MCF 10A (cell line): ENCODE results near the gene ACTL8. TPM values are rescaled to one million over a fixed set of nuclear protein-coding genes. Genes with fewer than 3 reads are reported as not detected.
A peak's percentile ranks its signal among the peaks of the same experiment; 100 is the strongest.

Experiments used
- BruUV-seq: library from RNA; stranded (reverse); fragments of 400-500 nt; replicated peaks from 2 replicates; lab custom pipeline; 2021; lab: Mats Ljungman, UMichigan
- CTCF ChIA-PET: fragments of 300-600 bp; sonication (Branson Sonifier 250); formaldehyde crosslinking; extraction: SDS; loops from one replicate; lab custom pipeline; 2021; ENCODE audit warnings: antibody characterized with exemption, inconsistent platforms; lab: Yijun Ruan, JAX
- POLR2A ChIA-PET: fragments of 300-600, 350-650 bp; sonication (Branson Sonifier 250); formaldehyde crosslinking; extraction: SDS; loops from one replicate; lab custom pipeline; 2020; ENCODE audit warnings: antibody characterized with exemption, inconsistent platforms; lab: Yijun Ruan, JAX
- DNase-seq: peaks from one replicate; pipeline ENCODE4 v3.0.0-alpha.2; 2018; ENCODE audit not compliant: unreplicated experiment
- H3K27ac Mint-ChIP-seq: one replicate; pipeline ENCODE4 v1.8.0; 2022; ENCODE audit warnings: mild to moderate bottlenecking, low read depth, mixed read lengths; ENCODE audit not compliant: unreplicated experiment
- H3K27me3 Mint-ChIP-seq: one replicate; pipeline ENCODE4 v1.8.0; 2022; ENCODE audit warnings: mixed read lengths; ENCODE audit not compliant: insufficient read depth, unreplicated experiment
- H3K36me3 Mint-ChIP-seq: one replicate; pipeline ENCODE4 v1.8.0; 2022; ENCODE audit warnings: mild to moderate bottlenecking, moderate library complexity, mixed read lengths; ENCODE audit not compliant: insufficient read depth, unreplicated experiment
- H3K4me1 Mint-ChIP-seq: one replicate; pipeline ENCODE4 v1.8.0; 2022; ENCODE audit warnings: mixed read lengths; ENCODE audit not compliant: insufficient read depth, unreplicated experiment
- H3K4me3 Mint-ChIP-seq: one replicate; pipeline ENCODE4 v1.8.0; 2022; ENCODE audit warnings: mild to moderate bottlenecking, moderate library complexity, mixed read lengths; ENCODE audit not compliant: unreplicated experiment
- H3K9me3 Mint-ChIP-seq: one replicate; pipeline ENCODE4 v1.8.0; 2022; ENCODE audit warnings: mixed read lengths; ENCODE audit not compliant: unreplicated experiment
- CTCF ChIP-seq: fragments of 200-600 bp; IDR thresholded peaks from one replicate; pipeline ENCODE4 v1.8.0; 2022; ENCODE audit warnings: antibody characterized with exemption, mild to moderate bottlenecking; ENCODE audit not compliant: unreplicated experiment
- intact Hi-C: fragments of 100-400 bp; cut with micrococcal nuclease; formaldehyde crosslinking; loops from 2 replicates; pipeline ENCODE4 v1.14.1; 2022
- total RNA-seq: library from RNA; stranded (reverse); gene quantifications from 2 replicates; pipeline ENCODE4 v1.2.3, GENCODE V29; 2022

The ACTL8 gene
- total RNA-seq, 1 experiment from 2014 or later: 0.23 TPM

DNA sequence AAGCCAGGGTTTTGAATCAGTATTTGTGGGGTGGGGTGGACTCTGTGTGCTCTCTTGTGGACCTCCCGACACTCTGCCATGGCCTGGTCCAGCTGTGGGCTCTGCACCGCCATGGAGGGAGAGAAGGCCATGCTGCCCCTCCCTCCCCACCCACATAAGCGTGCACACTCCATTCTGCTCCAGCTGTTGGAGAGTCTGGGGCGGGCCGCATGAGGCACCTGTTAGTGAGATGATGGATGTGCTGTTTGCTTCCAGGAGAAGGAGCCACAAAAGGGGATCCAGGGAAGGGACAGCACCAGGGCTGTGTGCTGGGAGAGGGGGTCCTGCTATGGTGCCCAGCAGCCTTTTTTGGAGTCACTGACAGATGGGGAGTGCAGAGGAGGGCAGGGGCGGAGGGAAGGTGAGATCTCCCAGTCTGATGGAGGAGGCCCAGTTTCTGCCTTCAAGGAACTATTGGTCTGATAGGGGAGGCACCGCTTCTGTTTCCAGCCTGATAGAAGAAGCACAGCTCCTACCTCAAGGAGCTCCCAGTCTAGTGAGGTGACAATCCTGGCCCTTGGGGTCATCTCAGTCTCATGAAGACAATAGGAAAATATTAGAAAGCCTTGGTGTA lies 101.5 kb downstream of the ACTL8 start:
- no peak for DNase-seq
- Mint-ChIP-seq H3K27me3 (no peaks in the 10 kb centered on the region), H3K9me3 (peaks cover 7% of the 10 kb centered on the region), H3K27ac (no peak overlapping the region), H3K4me1 (no peaks in the 10 kb centered on the region), H3K4me3 (no peak overlapping the region), H3K36me3 (no peaks in the 10 kb centered on the region)
- no peak for TF ChIP-seq CTCF
- BruUV-seq: no TSS peak
- intact Hi-C loops: no loop called here
- CTCF ChIA-PET: no interaction called here
- POLR2A ChIA-PET: no interaction called here

DNA sequence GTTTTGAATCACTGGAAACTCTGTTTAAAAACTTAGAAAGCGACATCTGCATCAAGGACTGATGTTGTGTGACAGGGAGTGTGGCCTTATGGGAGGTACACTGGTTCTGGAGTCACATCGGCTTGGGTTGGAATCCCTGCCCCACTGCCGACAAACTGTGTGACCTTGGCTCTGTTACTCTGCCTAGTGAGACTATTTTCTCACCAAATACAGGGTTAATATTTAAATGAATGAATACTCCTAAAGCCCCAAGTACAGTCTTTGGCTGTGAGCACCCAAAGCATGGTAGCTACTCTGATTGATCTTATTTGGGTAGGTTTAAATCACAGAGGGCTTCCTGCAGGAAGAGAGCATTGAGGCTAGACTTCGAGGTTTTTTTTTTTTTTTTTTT lies 102.0 kb downstream of the ACTL8 start:
- H3K27me3 Mint-ChIP-seq: no peaks in the 10 kb centered on the region

DNA sequence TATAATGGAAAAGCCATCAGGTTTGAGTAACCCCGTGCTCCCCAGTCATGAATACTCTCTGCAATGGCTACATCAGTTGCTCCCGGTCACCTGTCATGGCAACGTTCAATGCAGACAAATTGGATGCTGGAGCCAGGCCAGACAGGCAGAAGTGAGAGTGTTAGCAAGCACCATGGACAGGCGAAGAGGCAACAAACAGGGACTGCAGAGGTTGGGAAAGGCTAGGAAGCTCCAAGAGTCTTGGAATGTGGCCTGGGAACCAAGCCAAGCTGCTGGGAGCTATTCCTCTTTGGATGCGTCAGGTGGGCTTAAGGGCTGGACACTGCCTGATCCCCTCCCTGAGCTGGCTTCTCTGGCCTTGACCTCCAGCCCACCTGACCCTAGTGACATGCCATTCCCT lies 102.9 kb downstream of the ACTL8 start:
- intact Hi-C loops: no loop called here

More for the DNA sequence above, 102.0 kb downstream of the ACTL8 start:
- Mint-ChIP-seq H3K4me1 (no peaks in the 10 kb centered on the region), H3K4me3 (no peak overlapping the region), H3K36me3 (no peaks in the 10 kb centered on the region), H3K27ac (no peak overlapping the region), H3K9me3 (peaks cover 7% of the 10 kb centered on the region)
- DNase-seq: no peak
- intact Hi-C loops: no loop called here
- no TSS peak for BruUV-seq
- ChIA-PET POLR2A (interaction anchor here (1.5 kb wide), 1 partner anchor 9 kb away, joined by 5 read pairs; no protein-coding TSS in a partner anchor), CTCF (no interaction called here)
- no peak for TF ChIP-seq CTCF

GRCh38 chr1:17860812-17861211 lies 105.7 kb downstream of the ACTL8 start:
- Mint-ChIP-seq H3K36me3 (no peaks in the 10 kb centered on the region), H3K27ac (no peak overlapping the region), H3K4me3 (no peak overlapping the region), H3K4me1 (peaks cover under 1% of the 10 kb centered on the region), H3K27me3 (no peaks in the 10 kb centered on the region), H3K9me3 (peaks cover 7% of the 10 kb centered on the region)
- BruUV-seq: no TSS peak
- intact Hi-C loops: no loop called here
- no peak for DNase-seq
- ChIA-PET POLR2A (no interaction called here), CTCF (interaction anchor here (0.8 kb wide), 1 partner anchor 181 kb away, joined by 4 read pairs; no protein-coding TSS in a partner anchor)
- no peak for TF ChIP-seq CTCF

More for the DNA sequence above, 102.9 kb downstream of the ACTL8 start:
- no peak for TF ChIP-seq CTCF
- BruUV-seq: no TSS peak
- Mint-ChIP-seq H3K27me3 (no peaks in the 10 kb centered on the region), H3K27ac (no peak overlapping the region), H3K4me1 (no peaks in the 10 kb centered on the region), H3K9me3 (peaks cover 7% of the 10 kb centered on the region), H3K4me3 (no peak overlapping the region), H3K36me3 (no peaks in the 10 kb centered on the region)
- peak; percentile 43 for DNase-seq
- ChIA-PET CTCF (interaction anchor here (0.5 kb wide), 1 partner anchor 388 kb away, joined by 3 read pairs; no protein-coding TSS in a partner anchor), POLR2A (interaction anchor here (0.6 to 1.5 kb wide), 2 partner anchors 8 to 259 kb away, joined by 4 to 5 read pairs; no protein-coding TSS in a partner anchor)
